ENCODE data around the gene OTULINL.

OTULINL gene

GRCh38 chr5:14594378-14595074, 12.9 kb downstream of the OTULINL start:
- no peak overlapping the region for H3K4me3 ChIP-seq (ENCODE audit: low read length)
- no peak for DNase-seq (ENCODE audit: low read depth, low spot score)

- DNase-seq (ENCODE audit: low read depth, low spot score), result peak; percentile 77
- peak overlapping the region; percentile 29 for H3K4me3 ChIP-seq (ENCODE audit: low read length)
Observed at GRCh38 chr5:14595189-14595588, 13.6 kb downstream of the OTULINL start.

GRCh38 chr5:14595891-14596290, 14.3 kb downstream of the OTULINL start:
- DNase-seq (ENCODE audit: low read depth, low spot score), result no peak
- peak overlapping the region; percentile 29 for H3K4me3 ChIP-seq (ENCODE audit: low read length)

- no peak for DNase-seq (ENCODE audit: low read depth, low spot score)
- no peak overlapping the region for H3K4me3 ChIP-seq (ENCODE audit: low read length)
Observed at GRCh38 chr5:14597080-14597479, 15.5 kb downstream of the OTULINL start.

- no peak for DNase-seq (ENCODE audit: low read depth, low spot score)
- H3K4me3 ChIP-seq (ENCODE audit: low read length), result no peak overlapping the region
Observed at GRCh38 chr5:14598225-14598624, 16.6 kb downstream of the OTULINL start.

- no peak overlapping the region for H3K4me3 ChIP-seq (ENCODE audit: low read length)
- DNase-seq (ENCODE audit: low read depth, low spot score), result no peak
Observed at GRCh38 chr5:14599476-14600127, 18.0 kb downstream of the OTULINL start.

GRCh38 chr5:14600846-14601245, 19.3 kb downstream of the OTULINL start:
- H3K4me3 ChIP-seq (ENCODE audit: low read length), result no peak overlapping the region

GRCh38 chr5:14603141-14603540, 21.5 kb downstream of the OTULINL start:
- no peak overlapping the region for H3K4me3 ChIP-seq (ENCODE audit: low read length)

More at GRCh38 chr5:14600846-14601245, 19.3 kb downstream of the OTULINL start:
- no peak for DNase-seq (ENCODE audit: low read depth, low spot score)

GRCh38 chr5:14607104-14607503, 25.5 kb downstream of the OTULINL start:
- no peak for DNase-seq (ENCODE audit: low read depth, low spot score)

More at GRCh38 chr5:14603141-14603540, 21.5 kb downstream of the OTULINL start:
- DNase-seq (ENCODE audit: low read depth, low spot score), result no peak

GRCh38 chr5:14608169-14608568, 26.6 kb downstream of the OTULINL start:
- no peak overlapping the region for H3K4me3 ChIP-seq (ENCODE audit: low read length)
- no peak for DNase-seq (ENCODE audit: low read depth, low spot score)

More at GRCh38 chr5:14607104-14607503, 25.5 kb downstream of the OTULINL start:
- H3K4me3 ChIP-seq (ENCODE audit: low read length), result no peak overlapping the region

- no peak overlapping the region for H3K4me3 ChIP-seq (ENCODE audit: low read length)
- no peak for DNase-seq (ENCODE audit: low read depth, low spot score)
Observed at GRCh38 chr5:14611737-14612136, 30.1 kb downstream of the OTULINL start.

GRCh38 chr5:14614490-14614889, 32.9 kb downstream of the OTULINL start:
- no peak for DNase-seq (ENCODE audit: low read depth, low spot score)
- no peak overlapping the region for H3K4me3 ChIP-seq (ENCODE audit: low read length)

- H3K4me3 ChIP-seq (ENCODE audit: low read length), result no peak overlapping the region
- DNase-seq (ENCODE audit: low read depth, low spot score), result no peak
Observed at GRCh38 chr5:14615365-14615764, 33.8 kb downstream of the OTULINL start.

GRCh38 chr5:14617441-14617840, 35.8 kb downstream of the OTULINL start:
- DNase-seq (ENCODE audit: low read depth, low spot score), result no peak
- no peak overlapping the region for H3K4me3 ChIP-seq (ENCODE audit: low read length)

GRCh38 chr5:14627270-14627669, 45.7 kb downstream of the OTULINL start:
- H3K4me3 ChIP-seq (ENCODE audit: low read length), result no peak overlapping the region
- no peak for DNase-seq (ENCODE audit: low read depth, low spot score)

GRCh38 chr5:14628346-14628745, 46.8 kb downstream of the OTULINL start:
- DNase-seq (ENCODE audit: low read depth, low spot score), result peak; percentile 60
- no peak overlapping the region for H3K4me3 ChIP-seq (ENCODE audit: low read length)

- H3K4me3 ChIP-seq (ENCODE audit: low read length), result no peak overlapping the region
- no peak for DNase-seq (ENCODE audit: low read depth, low spot score)
Observed at GRCh38 chr5:14630671-14631070, 49.1 kb downstream of the OTULINL start.

- no peak for DNase-seq (ENCODE audit: low read depth, low spot score)
Observed at GRCh38 chr5:14635656-14636055, 54.1 kb downstream of the OTULINL start.

GRCh38 chr5:14640765-14641164, 59.2 kb downstream of the OTULINL start:
- DNase-seq (ENCODE audit: low read depth, low spot score), result no peak
- H3K4me3 ChIP-seq (ENCODE audit: low read length), result no peak overlapping the region

More at GRCh38 chr5:14635656-14636055, 54.1 kb downstream of the OTULINL start:
- no peak overlapping the region for H3K4me3 ChIP-seq (ENCODE audit: low read length)

- H3K4me3 ChIP-seq (ENCODE audit: low read length), result no peak overlapping the region
- no peak for DNase-seq (ENCODE audit: low read depth, low spot score)
Observed at GRCh38 chr5:14644623-14645237, 63.1 kb downstream of the OTULINL start.

All from Jurkat, Clone E6-1 (cell line).